GM12878 (cell line): ENCODE results near the gene ANO7. TPM values are rescaled to one million over a fixed set of nuclear protein-coding genes. Genes with fewer than 3 reads are reported as not detected.

Experiments used
- ATAC-seq: fragments of 200-7000 bp; cut with Tn5 transposase; 3 replicates; pipeline ENCODE4 v1.9.1; 2020; ENCODE audit warnings: mild to moderate bottlenecking, moderate library complexity
- BruUV-seq: library from RNA; stranded (reverse); fragments of 400-500 nt; replicated peaks from 2 replicates; lab custom pipeline; 2021; lab: Mats Ljungman, UMichigan
- CTCF ChIA-PET: fragments of 300-600 bp; sonication (Branson Sonifier 250); formaldehyde crosslinking; extraction: SDS; loops from one replicate; lab custom pipeline; 2021; ENCODE audit warnings: inconsistent platforms; lab: Yijun Ruan, JAX
- POLR2A ChIA-PET: fragments of 350-600 bp; formaldehyde crosslinking; extraction: SDS; loops from one replicate; lab custom pipeline; 2021; ENCODE audit warnings: inconsistent platforms; lab: Charles Lee
- RAD21 ChIA-PET: fragments of 300-600 bp; sonication (Branson Sonifier 250); formaldehyde crosslinking; loops from one replicate; lab custom pipeline; 2023; ENCODE audit warnings: antibody characterized with exemption; ENCODE audit not compliant: unreplicated experiment; lab: Charles Lee
- SMC1A ChIA-PET: fragments of 300-600 bp; sonication (Branson Sonifier 250); formaldehyde crosslinking; loops from one replicate; lab custom pipeline; 2023; ENCODE audit not compliant: unreplicated experiment, uncharacterized antibody; lab: Charles Lee
- DNase-seq: peaks from one replicate; pipeline ENCODE4 v3.0.0-alpha.2; 2011; ENCODE audit warnings: low read depth, low spot score
- FAIRE-seq: peaks from 3 replicates; lab custom pipeline; 2011; peaks lifted over from hg19 to GRCh38; lab: Jason Lieb, UNC
- H2AFZ ChIP-seq: 2 replicates; pipeline ENCODE4 v1.6.0; 2011; ENCODE audit warnings: low read depth, low read length, control low read depth; ENCODE audit not compliant: control insufficient read depth
- H3K27ac ChIP-seq: 2 replicates; pipeline ENCODE4 v1.5.1; 2011; ENCODE audit warnings: control low read depth; ENCODE audit not compliant: control insufficient read depth, insufficient read depth
- H3K27me3 ChIP-seq, 2 experiments: replicated peaks in 1 of 2; 2 replicates each; pipeline versions ENCODE4 v1.6.0 to v1.6.1; 2011; ENCODE audit warnings: low read length in 1 of 2; ENCODE audit not compliant: control insufficient read depth in 2 of 2, insufficient read depth in 2 of 2
- H3K36me3 ChIP-seq, 2 experiments: 2 replicates each; pipeline ENCODE4 v1.5.1; 2011; ENCODE audit warnings: low read length in 1 of 2; ENCODE audit not compliant: control insufficient read depth in 2 of 2, insufficient read depth in 2 of 2
- H3K4me1 ChIP-seq: 2 replicates; pipeline ENCODE4 v1.6.1; 2011; ENCODE audit warnings: mild to moderate bottlenecking, low read length, moderate library complexity, mixed read lengths; ENCODE audit not compliant: control insufficient read depth, insufficient read depth
- H3K4me2 ChIP-seq: 2 replicates; pipeline ENCODE4 v1.6.0; 2011; ENCODE audit warnings: control low read depth; ENCODE audit not compliant: control insufficient read depth, insufficient read depth
- H3K4me3 ChIP-seq: fragments of 200-600 bp; sonication (generic); 2 replicates; pipeline ENCODE4 v1.5.1; 2016
- H3K79me2 ChIP-seq: 2 replicates; pipeline ENCODE4 v1.6.0; 2011; ENCODE audit warnings: low read length; ENCODE audit not compliant: control insufficient read depth, insufficient read depth
- H3K9ac ChIP-seq: 2 replicates; pipeline ENCODE4 v1.8.0; 2011; ENCODE audit warnings: low read length, control low read depth, mixed read lengths; ENCODE audit not compliant: control insufficient read depth, insufficient read depth
- H3K9me3 ChIP-seq: replicated peaks from 3 replicates; pipeline ENCODE4 v1.5.1; 2011; ENCODE audit warnings: mild to moderate bottlenecking, low read length; ENCODE audit not compliant: control insufficient read depth, insufficient read depth
- H4K20me1 ChIP-seq: 2 replicates; pipeline ENCODE4 v1.6.0; 2011; ENCODE audit not compliant: control insufficient read depth, insufficient read depth
- BCL11A ChIP-seq: IDR thresholded peaks from 2 replicates; pipeline ENCODE4 v1.6.1; 2011; ENCODE audit warnings: low read depth, low read length
- CTCF ChIP-seq, 3 experiments: IDR thresholded peaks in 2 of 3; conservative IDR thresholded peaks in 1 of 3; 2 replicates each; pipeline ENCODE4 v1.5.1; 2011; ENCODE audit warnings: low read depth in 3 of 3, low read length in 3 of 3, mild to moderate bottlenecking in 3 of 3, control low read depth in 2 of 3, moderate library complexity in 2 of 3, inconsistent platforms in 1 of 3, mixed read lengths in 1 of 3; ENCODE audit not compliant: control insufficient read depth in 2 of 3, insufficient read depth in 1 of 3; ENCODE audit errors: extremely low read depth in 1 of 3
- HDGF ChIP-seq: fragments of 450-650 bp; IDR thresholded peaks from 2 replicates; pipeline ENCODE4 v1.6.1; 2016; ENCODE audit warnings: antibody characterized with exemption
- MAX ChIP-seq: IDR thresholded peaks from 2 replicates; pipeline ENCODE4 v1.6.1; 2012; ENCODE audit warnings: low read depth, low read length, improper control_type of control experiment
- NBN ChIP-seq: fragments of 450-650 bp; IDR thresholded peaks from 2 replicates; pipeline ENCODE4 v1.6.1; 2016
- NR2F1 ChIP-seq: fragments of 450-650 bp; conservative IDR thresholded peaks from 2 replicates; pipeline ENCODE4 v1.6.1; 2017; ENCODE audit warnings: mild to moderate bottlenecking
- POLR2A ChIP-seq: IDR thresholded peaks from 2 replicates; pipeline ENCODE4 v1.6.1; 2011; ENCODE audit warnings: low read depth, mild to moderate bottlenecking, low read length
- ZBTB11 ChIP-seq: fragments of 450-650 bp; formaldehyde crosslinking; IDR thresholded peaks from 2 replicates; pipeline ENCODE4 v1.5.0; 2022; ENCODE audit warnings: mild to moderate bottlenecking, missing genetic modification characterization
- WGBS: methylation state at CpG from one replicate; pipeline ENCODE4 v1.1.6; 2016; ENCODE audit warnings: low lambda C conversion rate; ENCODE audit not compliant: insufficient replicate concordance, insufficient coverage; ENCODE audit errors: missing lambda C conversion rate; 5-methylcytosine and 5-hydroxymethylcytosine counted together
- in situ Hi-C: fragments of 300-500 bp; cut with MboI; formaldehyde crosslinking; loops from 9 replicates; pipeline ENCODE4 v1.14.3; 2018; ENCODE audit warnings: mixed read lengths
- intact Hi-C: fragments of 100-400 bp; cut with micrococcal nuclease; formaldehyde crosslinking; loops from one replicate; pipeline ENCODE4 v1.14.2; 2022; ENCODE audit not compliant: unreplicated experiment
- polyA plus RNA-seq, 11 experiments: library from polyadenylated mRNA; depleted of rRNA in 4 of 11; unstranded in 6 of 11; stranded (reverse) in 5 of 11; fragments of >200 nt; fragmentation: Nextera tagmentation in 4 of 11; fragmentation: Illumina TruSeq in 1 of 11; extraction: Ambion mirVana in 4 of 11; extraction: Trizol in 1 of 11; gene quantifications; 1 replicate in 1 of 11; 2 replicates in 10 of 11; pipeline versions ENCODE4 v1.2.1 to v1.2.3, GENCODE V29; 2011 to 2016; ENCODE audit warnings: inconsistent platforms in 2 of 11, missing spikeins in 2 of 11, low read depth in 1 of 11
- total RNA-seq, 4 experiments: library from RNA; depleted of rRNA in 3 of 4; stranded (reverse); fragments of >200 nt in 3 of 4; fragmentation: Illumina TruSeq in 1 of 4; extraction: Trizol in 1 of 4; gene quantifications; 2 replicates each; pipeline versions ENCODE4 v1.2.1 to v1.2.3, GENCODE V29; 2013 to 2021

ANO7 gene
- total and polyA plus RNA-seq, 10 of the 15 experiments (the other 5 are each of a cell fraction or from before 2014, with no cell fraction given) = 0.08 to 1.4 (median 0.44) TPM

DNA sequence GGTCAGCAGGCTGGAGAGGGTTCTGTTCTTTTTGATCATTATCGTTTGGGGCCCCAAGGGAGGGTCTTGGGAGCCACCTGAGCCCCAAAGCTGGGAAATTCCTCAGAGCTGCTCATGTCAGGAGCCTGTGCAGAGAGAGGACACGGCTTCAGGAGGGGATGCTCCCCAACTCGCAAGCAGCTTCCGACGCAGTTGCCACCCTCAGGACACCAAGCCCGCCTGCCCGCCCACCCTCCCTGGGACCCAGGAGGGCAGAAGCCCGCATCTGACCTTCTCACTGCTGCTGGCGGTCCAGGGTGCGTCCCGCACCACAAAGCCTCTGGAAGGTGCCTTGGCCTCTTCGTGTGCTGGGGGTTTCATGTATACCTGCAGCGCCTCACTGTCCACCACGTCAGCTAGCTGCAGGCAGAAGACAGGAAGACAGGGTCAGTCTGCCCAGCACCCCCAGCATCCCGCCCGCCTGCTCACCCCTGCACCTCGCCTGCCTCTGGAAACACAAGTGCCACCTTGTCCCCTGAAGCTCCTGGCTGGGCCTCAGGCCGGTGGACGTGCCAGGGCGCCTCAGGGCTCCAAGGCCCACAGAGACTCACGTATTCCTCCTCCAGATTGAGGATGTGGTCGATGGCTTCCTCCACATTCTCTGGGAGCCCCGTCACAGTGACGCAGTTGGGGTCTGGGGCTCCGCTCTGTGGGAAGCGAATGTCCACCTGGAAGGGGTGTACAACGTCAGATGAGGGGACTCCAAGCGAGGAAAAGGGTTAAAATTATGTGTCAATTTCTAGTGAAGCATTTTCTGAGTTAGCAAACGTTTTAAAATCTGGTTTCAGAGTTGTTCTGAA is 41.3 kb downstream of the ANO7 start:
- TF ChIP-seq MAX = no peak
- no peak for TF ChIP-seq HDGF
- TF ChIP-seq POLR2A = 0 out of 2 replicates have a peak, but pooled peaks have one; percentile 18
- no peak for TF ChIP-seq BCL11A
- no peak for TF ChIP-seq CTCF (IDR thresholded peaks at IDR 0.05 in 2 of 3, conservative IDR thresholded peaks at IDR 0.05 in 1 of 3; ENCODE audit: control insufficient read depth in 2 of 3, extremely low read depth in 1 of 3, insufficient read depth in 1 of 3, low read depth in 3 of 3, low read length in 3 of 3)
- TF ChIP-seq NBN = no peak
- no peak for TF ChIP-seq NR2F1
- TF ChIP-seq ZBTB11 (CRISPR knock-in tag) = no peak
- TF ChIP-seq, all 136 proteins: peak for 1
- no peak overlapping the region for H3K27ac ChIP-seq
- H3K9me3 ChIP-seq = no peaks in the 10 kb centered on the region
- 91% methylated on average over 27 of the region's 29 CpGs for WGBS
- POLR2A ChIA-PET = no interaction called here
- intact Hi-C loops = no loop called here
- RAD21 ChIA-PET = no interaction called here
- no peak overlapping the region for H3K9ac ChIP-seq
- H3K4me2 ChIP-seq = no peak overlapping the region
- no peak overlapping the region for H2AFZ ChIP-seq
- H3K27me3 ChIP-seq = no peaks in the 10 kb centered on the region
- SMC1A ChIA-PET = no interaction called here
- H3K4me1 ChIP-seq = no peaks in the 10 kb centered on the region
- H3K79me2 ChIP-seq = no peaks in the 10 kb centered on the region
- H4K20me1 ChIP-seq = no peaks in the 10 kb centered on the region
- H3K4me3 ChIP-seq = no peak overlapping the region
- CTCF ChIA-PET = interaction anchor here (0.9 kb wide), 1 partner anchor 162 kb away, joined by 3 read pairs; no protein-coding TSS in a partner anchor
- peaks cover 45 to 47% of the 10 kb centered on the region in 2 experiments for H3K36me3 ChIP-seq
- FAIRE-seq = no peak
- DNase-seq = no peak
- in situ Hi-C loops = no loop called here
- ATAC-seq = no peak
- BruUV-seq = no TSS peak
